Chondrocyte (in vitro differentiated cells): ENCODE data around the gene SCMH1. TPM values are rescaled to one million over a fixed set of nuclear protein-coding genes. Genes with fewer than 3 reads are reported as not detected.

Experiments used
- DNase-seq: peaks from one replicate; pipeline ENCODE4 v3.0.0; 2021; ENCODE audit warnings: mixed read lengths, low spot score
- H3K27ac Mint-ChIP-seq: one replicate; pipeline ENCODE4 v1.8.0; 2021; ENCODE audit warnings: mild to moderate bottlenecking, moderate library complexity, mixed read lengths; ENCODE audit not compliant: unreplicated experiment
- H3K27me3 Mint-ChIP-seq: 2 replicates; pipeline ENCODE4 v1.8.0; 2021; ENCODE audit warnings: low read depth, mixed read lengths
- H3K36me3 Mint-ChIP-seq: 2 replicates; pipeline ENCODE4 v1.8.0; 2021; ENCODE audit warnings: low read depth, mixed read lengths
- H3K4me1 Mint-ChIP-seq: 2 replicates; pipeline ENCODE4 v1.8.0; 2021; ENCODE audit warnings: low read depth, mild to moderate bottlenecking, mixed read lengths
- H3K4me3 Mint-ChIP-seq: one replicate; pipeline ENCODE4 v1.8.0; 2021; ENCODE audit warnings: mild to moderate bottlenecking, moderate library complexity, mixed read lengths; ENCODE audit not compliant: unreplicated experiment
- H3K9me3 Mint-ChIP-seq: 2 replicates; pipeline ENCODE4 v1.8.0; 2021; ENCODE audit warnings: low read depth, mixed read lengths
- CTCF ChIP-seq: fragments of 200-600 bp; sonication (generic); IDR thresholded peaks from 2 replicates; pipeline ENCODE4 v1.5.0; 2021; ENCODE audit warnings: antibody characterized with exemption, mild to moderate bottlenecking, moderate library complexity
- total RNA-seq: library from RNA; stranded (reverse); gene quantifications from 3 replicates; pipeline ENCODE4 v1.2.1, GENCODE V29; 2021

Gene SCMH1
- total RNA-seq, 1 donor from 2014 or later, result 29.5 TPM

- Mint-ChIP-seq H3K27ac (no peak overlapping the region), H3K4me3 (no peak overlapping the region), H3K36me3 (peaks cover 6% of the 10 kb centered on the region), H3K4me1 (peaks cover 4% of the 10 kb centered on the region), H3K27me3 (no peaks in the 10 kb centered on the region), H3K9me3 (peaks cover 6% of the 10 kb centered on the region)
- DNase-seq, result no peak
- TF ChIP-seq CTCF, result no peak
These were observed 79.7 kb downstream of the SCMH1 start for GRCh38 chr1:41162441-41162840.

- TF ChIP-seq CTCF, result no peak
- Mint-ChIP-seq H3K36me3 (peaks cover 5% of the 10 kb centered on the region), H3K4me1 (peaks cover 4% of the 10 kb centered on the region), H3K27me3 (no peaks in the 10 kb centered on the region), H3K27ac (no peak overlapping the region), H3K9me3 (peaks cover 4% of the 10 kb centered on the region), H3K4me3 (no peak overlapping the region)
- no peak for DNase-seq
These were observed 80.3 kb downstream of the SCMH1 start for GRCh38 chr1:41161846-41162245.

GRCh38 chr1:41160498-41161110 lies 81.5 kb downstream of the SCMH1 start:
- Mint-ChIP-seq H3K4me3 (no peak overlapping the region), H3K4me1 (peaks cover 7% of the 10 kb centered on the region), H3K27ac (no peak overlapping the region), H3K36me3 (peaks cover 5% of the 10 kb centered on the region), H3K27me3 (no peaks in the 10 kb centered on the region), H3K9me3 (no peaks in the 10 kb centered on the region)
- DNase-seq, result no peak
- no peak for TF ChIP-seq CTCF

GRCh38 chr1:41158966-41159365 lies 83.1 kb downstream of the SCMH1 start:
- H3K36me3 Mint-ChIP-seq, result peaks cover 5% of the 10 kb centered on the region
- H3K27me3 Mint-ChIP-seq, result no peaks in the 10 kb centered on the region
- no peak overlapping the region for H3K27ac Mint-ChIP-seq

GRCh38 chr1:41158147-41158875 lies 83.8 kb downstream of the SCMH1 start:
- peaks cover 5% of the 10 kb centered on the region for H3K36me3 Mint-ChIP-seq
- H3K27ac Mint-ChIP-seq, result peak overlapping the region; percentile 18
- no peaks in the 10 kb centered on the region for H3K27me3 Mint-ChIP-seq
- no peaks in the 10 kb centered on the region for H3K9me3 Mint-ChIP-seq
- peaks cover 7% of the 10 kb centered on the region for H3K4me1 Mint-ChIP-seq
- no peak overlapping the region for H3K4me3 Mint-ChIP-seq
- no peak for DNase-seq
- no peak for TF ChIP-seq CTCF

More at GRCh38 chr1:41158966-41159365, 83.1 kb downstream of the SCMH1 start:
- Mint-ChIP-seq H3K9me3 (no peaks in the 10 kb centered on the region), H3K4me1 (peaks cover 7% of the 10 kb centered on the region), H3K4me3 (no peak overlapping the region)
- no peak for TF ChIP-seq CTCF
- no peak for DNase-seq
